B cell (primary cell): ENCODE data around the gene CCM2. TPM values are rescaled to one million over a fixed set of nuclear protein-coding genes. Genes with fewer than 3 reads are reported as not detected.

Experiments
- ATAC-seq: fragments of 200-7000 bp; cut with Tn5 transposase; one replicate; pipeline ENCODE4 v1.10.0; 2021; ENCODE audit warnings: low read depth, mild to moderate bottlenecking, moderate number of reproducible peaks, moderate library complexity
- CTCF ChIA-PET: fragments of 350-600 bp; sonication (Branson Sonifier 250); formaldehyde crosslinking; loops from one replicate; lab custom pipeline; 2021; ENCODE audit warnings: antibody characterized with exemption, inconsistent platforms; lab: Charles Lee
- POLR2A ChIA-PET: fragments of 350-600 bp; sonication (Branson Sonifier 250); formaldehyde crosslinking; loops from one replicate; lab custom pipeline; 2021; ENCODE audit warnings: antibody characterized with exemption; lab: Charles Lee
- DNase-seq: peaks from one replicate; pipeline ENCODE4 v3.0.0; 2013
- H2AFZ ChIP-seq: 2 replicates; pipeline ENCODE4 v1.6.1; 2012; ENCODE audit warnings: mild to moderate bottlenecking, low read depth, low read length; ENCODE audit not compliant: insufficient read depth, poor library complexity, severe bottlenecking
- H3K27ac ChIP-seq, 2 donors: 1 replicate in 1 of 2; 2 replicates in 1 of 2; pipeline ENCODE4 v1.5.1; 2012 to 2013; ENCODE audit warnings: low read length in 2 of 2, mild to moderate bottlenecking in 2 of 2, moderate library complexity in 1 of 2
- H3K27me3 ChIP-seq, 4 experiments: fragments of 200-600 bp in 1 of 4; sonication (generic) in 1 of 4; replicated peaks in 1 of 4; 1 replicate in 2 of 4; 2 replicates in 2 of 4; pipeline versions ENCODE4 v1.6.1 to v1.7.0; 2013 to 2016; ENCODE audit warnings: low read length in 3 of 4, mild to moderate bottlenecking in 2 of 4, mixed read lengths in 1 of 4, moderate library complexity in 1 of 4; ENCODE audit not compliant: insufficient read depth in 4 of 4, control insufficient read depth in 3 of 4; ENCODE audit errors: control extremely low read depth in 1 of 4
- H3K36me3 ChIP-seq, 2 experiments: replicated peaks in 1 of 2; 1 replicate in 1 of 2; 2 replicates in 1 of 2; pipeline versions ENCODE4 v1.6.1 to v1.7.1; 2013; ENCODE audit warnings: low read length in 1 of 2; ENCODE audit not compliant: insufficient read depth in 2 of 2, control insufficient read depth in 1 of 2; ENCODE audit errors: control extremely low read depth in 1 of 2, extremely low read depth in 1 of 2
- H3K4me1 ChIP-seq, 2 donors: fragments of 200-600 bp in 1 of 2; sonication (generic) in 1 of 2; 1 replicate in 1 of 2; 2 replicates in 1 of 2; pipeline versions ENCODE4 v1.5.1 to v1.6.1; 2013 to 2017; ENCODE audit warnings: low read length in 2 of 2; ENCODE audit not compliant: control insufficient read depth in 2 of 2, insufficient read depth in 2 of 2
- H3K4me2 ChIP-seq: replicated peaks from 2 replicates; pipeline ENCODE3; 2012; ENCODE audit warnings: mild to moderate bottlenecking, low read depth, low read length; ENCODE audit not compliant: poor library complexity, severe bottlenecking
- H3K4me3 ChIP-seq, 5 experiments: fragments of 200-600 bp in 1 of 5; sonication (generic) in 1 of 5; 1 replicate in 3 of 5; 2 replicates in 2 of 5; pipeline versions ENCODE4 v1.5.1 to v1.7.0; 2011 to 2016; ENCODE audit warnings: low read length in 4 of 5, mild to moderate bottlenecking in 4 of 5, low read depth in 2 of 5, control low read depth in 1 of 5, moderate library complexity in 1 of 5; ENCODE audit not compliant: insufficient read depth in 1 of 5; ENCODE audit errors: control extremely low read depth in 1 of 5, extremely low read depth in 1 of 5
- H3K79me2 ChIP-seq: fragments of 200-600 bp; sonication (generic); one replicate; pipeline ENCODE4 v1.6.0; 2016; ENCODE audit warnings: low read length; ENCODE audit not compliant: control insufficient read depth, insufficient read depth
- H3K9ac ChIP-seq: fragments of 200-600 bp; sonication (generic); 2 replicates; pipeline ENCODE4 v1.6.1; 2017; ENCODE audit warnings: mild to moderate bottlenecking, low read length, moderate library complexity
- H3K9me3 ChIP-seq, 3 donors: one replicate each; pipeline versions ENCODE4 v1.6.1 to v1.7.1; 2013; ENCODE audit warnings: low read length in 2 of 3; ENCODE audit not compliant: control insufficient read depth in 2 of 3, insufficient read depth in 1 of 3; ENCODE audit errors: control extremely low read depth in 1 of 3
- H4K20me1 ChIP-seq: 2 replicates; pipeline ENCODE4 v1.6.0; 2012; ENCODE audit warnings: mild to moderate bottlenecking, low read length; ENCODE audit not compliant: insufficient read depth, control insufficient read depth, poor library complexity, severe bottlenecking
- H3K27ac Mint-ChIP-seq: one replicate; pipeline ENCODE4 v1.8.0; 2021; ENCODE audit warnings: mixed read lengths
- H3K27me3 Mint-ChIP-seq: one replicate; pipeline ENCODE4 v1.8.0; 2021; ENCODE audit warnings: mixed read lengths
- H3K4me1 Mint-ChIP-seq: one replicate; pipeline ENCODE4 v1.8.0; 2021; ENCODE audit warnings: mixed read lengths
- H3K4me3 Mint-ChIP-seq: one replicate; pipeline ENCODE4 v1.8.0; 2021; ENCODE audit warnings: mixed read lengths
- H3K9me3 Mint-ChIP-seq: one replicate; pipeline ENCODE4 v1.8.0; 2022; ENCODE audit warnings: mixed read lengths; ENCODE audit not compliant: insufficient read depth
- EZH2 ChIP-seq: IDR thresholded peaks from 2 replicates; pipeline ENCODE4 v1.6.1; 2012; ENCODE audit warnings: borderline replicate concordance, low read depth, mild to moderate bottlenecking, moderate library complexity, low read length; ENCODE audit not compliant: insufficient read depth, poor library complexity, severe bottlenecking
- WGBS: methylation state at CpG from one replicate; pipeline ENCODE4 v1.1.5; 2013; ENCODE audit warnings: missing lambda C conversion rate; ENCODE audit not compliant: insufficient coverage; 5-methylcytosine and 5-hydroxymethylcytosine counted together
- intact Hi-C: fragments of 100-400 bp; cut with micrococcal nuclease; formaldehyde crosslinking; loops from one replicate; pipeline ENCODE4 v1.10.0; 2022
- polyA plus RNA-seq: library from polyadenylated mRNA; depleted of rRNA; stranded (reverse); fragments of >200 nt; gene quantifications from 2 replicates; pipeline ENCODE4 v1.2.3, GENCODE V29; 2012
- total RNA-seq, 2 donors: library from RNA; stranded (reverse); fragments of 120-200 nt in 1 of 2; gene quantifications; 1 replicate in 1 of 2; 2 replicates in 1 of 2; pipeline versions ENCODE4 v1.2.3 to v1.2.4, GENCODE V29; 2013 to 2022
- TF ChIP-seq, protein P1 (sequence below): fragments of 200-600 bp; IDR thresholded peaks from one replicate; pipeline ENCODE4 v1.8.0; 2022; ENCODE audit warnings: antibody characterized with exemption, mild to moderate bottlenecking

The CCM2 gene
- total and polyA plus RNA-seq, 2 donors (not counting 1 experiment from before 2014, with no cell fraction given), result 150 to 201 TPM

DNA sequence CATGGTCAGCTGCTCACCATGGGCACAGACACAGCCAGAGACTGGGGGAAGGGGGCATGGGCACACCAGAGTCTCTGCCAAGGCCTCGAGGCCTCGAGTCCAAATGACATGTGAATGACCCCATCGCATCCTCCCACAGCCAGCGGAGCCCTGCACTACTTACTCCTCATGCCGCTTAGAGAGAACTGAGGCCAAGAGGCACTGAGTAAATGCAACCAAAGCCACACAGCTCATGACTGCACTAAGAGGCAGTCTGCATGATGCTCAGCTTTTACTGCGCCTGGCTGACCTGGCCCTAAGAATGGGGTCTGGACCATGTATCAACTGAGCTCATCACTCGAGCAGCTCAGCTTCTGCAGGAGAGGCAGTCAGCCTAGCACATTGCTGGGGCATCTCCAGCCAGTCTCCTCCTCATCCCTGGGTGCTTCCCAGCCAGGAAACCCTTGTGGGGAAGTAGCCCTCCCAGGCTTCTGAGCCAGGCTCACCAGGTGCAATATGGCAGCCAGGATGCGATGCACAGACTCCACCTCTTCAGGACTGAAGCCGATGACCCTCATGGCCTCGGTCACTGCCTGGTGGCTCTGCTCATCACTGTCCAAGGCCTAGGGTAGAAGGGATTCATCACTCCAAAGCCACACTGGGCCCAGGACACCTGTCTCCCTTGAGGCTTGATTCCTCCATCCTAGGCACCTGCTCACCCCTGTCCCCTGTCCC, 28.7 kb upstream of the CCM2 start:
- 99% methylated on average over 10 of the region's 10 CpGs for WGBS
- Histone ChIP-seq H3K27me3 (no peaks in the 10 kb centered on the region), H2AFZ (no peak overlapping the region), H3K9me3 (no peaks in the 10 kb centered on the region), H3K36me3 (peaks cover 0 to 98% of the 10 kb centered on the region in 2 experiments), H4K20me1 (peaks cover 87% of the 10 kb centered on the region), H3K4me2 (no peak overlapping the region), H3K9ac (no peak overlapping the region), H3K4me1 (peaks cover 10 to 26% of the 10 kb centered on the region in 2 donors), H3K27ac (no peak overlapping the region), H3K79me2 (peaks cover 32% of the 10 kb centered on the region), H3K4me3 (no peak overlapping the region)
- DNase-seq (no peak), ATAC-seq (no peak)
- TF ChIP-seq EZH2, result no peak
- TF ChIP-seq, protein P1, sequence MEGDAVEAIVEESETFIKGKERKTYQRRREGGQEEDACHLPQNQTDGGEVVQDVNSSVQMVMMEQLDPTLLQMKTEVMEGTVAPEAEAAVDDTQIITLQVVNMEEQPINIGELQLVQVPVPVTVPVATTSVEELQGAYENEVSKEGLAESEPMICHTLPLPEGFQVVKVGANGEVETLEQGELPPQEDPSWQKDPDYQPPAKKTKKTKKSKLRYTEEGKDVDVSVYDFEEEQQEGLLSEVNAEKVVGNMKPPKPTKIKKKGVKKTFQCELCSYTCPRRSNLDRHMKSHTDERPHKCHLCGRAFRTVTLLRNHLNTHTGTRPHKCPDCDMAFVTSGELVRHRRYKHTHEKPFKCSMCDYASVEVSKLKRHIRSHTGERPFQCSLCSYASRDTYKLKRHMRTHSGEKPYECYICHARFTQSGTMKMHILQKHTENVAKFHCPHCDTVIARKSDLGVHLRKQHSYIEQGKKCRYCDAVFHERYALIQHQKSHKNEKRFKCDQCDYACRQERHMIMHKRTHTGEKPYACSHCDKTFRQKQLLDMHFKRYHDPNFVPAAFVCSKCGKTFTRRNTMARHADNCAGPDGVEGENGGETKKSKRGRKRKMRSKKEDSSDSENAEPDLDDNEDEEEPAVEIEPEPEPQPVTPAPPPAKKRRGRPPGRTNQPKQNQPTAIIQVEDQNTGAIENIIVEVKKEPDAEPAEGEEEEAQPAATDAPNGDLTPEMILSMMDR, result no peak
- H3K4me3 Mint-ChIP-seq, result no peak overlapping the region
- intact Hi-C loops, result no loop called here
- no peaks in the 10 kb centered on the region for H3K27me3 Mint-ChIP-seq
- H3K4me1 Mint-ChIP-seq, result peaks cover 23% of the 10 kb centered on the region
- ChIA-PET CTCF (interaction anchor here (0.9 to 7.5 kb wide), 4 partner anchors 13 to 164 kb away, joined by 3 to 125 read pairs (median 9); no protein-coding TSS in a partner anchor), POLR2A (no interaction called here)
- no peak overlapping the region for H3K27ac Mint-ChIP-seq
- H3K9me3 Mint-ChIP-seq, result no peaks in the 10 kb centered on the region

DNA sequence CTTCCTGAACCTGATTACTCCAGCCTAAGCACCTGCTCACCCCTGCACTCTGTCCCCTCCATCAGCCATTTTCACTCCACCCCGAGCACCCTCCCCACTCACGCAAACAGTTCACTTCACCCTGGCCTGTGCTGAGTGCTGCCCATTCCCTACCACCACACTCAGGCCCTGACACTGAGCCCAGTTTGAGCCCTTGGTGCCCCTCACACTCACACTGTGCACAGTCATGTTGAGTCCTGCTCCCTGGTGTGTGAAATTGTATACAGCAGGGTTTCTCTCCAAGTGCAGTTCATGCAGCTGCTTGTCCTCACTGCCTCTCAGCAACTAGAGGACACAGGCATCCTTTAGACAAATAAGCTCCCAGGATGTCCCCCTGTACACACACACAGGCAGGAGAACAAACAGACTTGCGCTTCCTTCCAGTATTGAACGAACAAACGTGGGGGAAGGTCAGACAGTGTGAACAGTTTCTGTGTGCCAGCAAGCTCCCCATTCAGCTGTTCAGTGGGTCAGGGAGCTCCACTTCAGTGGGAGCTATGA, 28.0 kb upstream of the CCM2 start:
- Mint-ChIP-seq H3K9me3 (no peaks in the 10 kb centered on the region), H3K4me3 (no peak overlapping the region), H3K27me3 (no peaks in the 10 kb centered on the region), H3K4me1 (peaks cover 29% of the 10 kb centered on the region), H3K27ac (no peak overlapping the region)
- peaks cover 0 to 98% of the 10 kb centered on the region in 2 experiments for H3K36me3 ChIP-seq
- H3K27me3 ChIP-seq, result no peaks in the 10 kb centered on the region
- H3K27ac ChIP-seq, result no peak overlapping the region
- peaks cover 38% of the 10 kb centered on the region for H3K79me2 ChIP-seq
- H3K4me3 ChIP-seq, result no peak overlapping the region
- DNase-seq, result no peak
- no peaks in the 10 kb centered on the region for H3K9me3 ChIP-seq
- intact Hi-C loops, result no loop called here
- ChIA-PET CTCF (interaction anchor here (0.8 to 7.5 kb wide), 10 partner anchors 8 to 164 kb away, joined by 3 to 125 read pairs (median 6); partner anchors contain the start of gene CCM2), POLR2A (no interaction called here)
- ATAC-seq, result no peak
- WGBS, result 99% methylated on average over 5 of the region's 5 CpGs
- no peak overlapping the region for H3K4me2 ChIP-seq
- H4K20me1 ChIP-seq, result peaks cover 93% of the 10 kb centered on the region
- H3K9ac ChIP-seq, result no peak overlapping the region
- no peak for TF ChIP-seq EZH2
- TF ChIP-seq, protein P1, result no peak
- H3K4me1 ChIP-seq, result peaks cover 16 to 32% of the 10 kb centered on the region in 2 donors
- no peak overlapping the region for H2AFZ ChIP-seq
